GM12801 (cell line): ENCODE results near the gene ATXN1.

Experiments used
- TF ChIP-seq, protein P1 (sequence below): IDR thresholded peaks from one replicate; pipeline ENCODE4 v1.5.1; 2011; ENCODE audit warnings: control low read depth; ENCODE audit not compliant: insufficient read length; ENCODE audit errors: extremely low read depth

Gene ATXN1

DNA sequence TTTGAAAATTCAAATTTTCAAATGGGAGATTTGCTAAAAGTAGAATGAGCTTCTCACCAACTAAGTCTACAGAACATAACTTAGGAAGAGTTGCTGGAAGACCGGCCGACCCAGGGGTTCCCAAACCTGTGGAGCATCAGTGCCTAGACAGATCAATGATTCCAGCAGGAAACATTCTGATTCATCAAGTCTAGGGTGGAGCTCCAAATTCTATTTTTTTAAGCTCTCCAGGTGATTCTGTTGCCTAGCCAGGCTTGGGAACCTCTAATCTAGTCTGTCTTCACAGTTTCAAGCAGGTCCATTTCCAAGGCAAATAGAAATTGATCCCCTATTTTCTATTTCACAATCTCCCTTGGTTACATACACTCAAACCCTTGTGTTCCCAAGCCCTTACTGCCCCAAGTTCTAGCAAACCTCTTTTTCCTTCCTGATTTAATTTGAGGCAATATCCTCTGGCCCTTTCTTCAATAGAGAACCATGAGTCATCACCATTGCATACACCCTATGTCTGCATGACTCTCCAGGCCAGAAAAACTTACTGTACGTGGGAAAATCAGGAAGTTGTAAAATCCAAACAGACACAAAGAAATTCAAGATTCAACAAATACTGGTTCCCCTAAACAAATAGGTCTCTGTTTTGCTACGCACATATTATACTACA lies 8.9 kb downstream of the ATXN1 start:
- TF ChIP-seq, protein P1, sequence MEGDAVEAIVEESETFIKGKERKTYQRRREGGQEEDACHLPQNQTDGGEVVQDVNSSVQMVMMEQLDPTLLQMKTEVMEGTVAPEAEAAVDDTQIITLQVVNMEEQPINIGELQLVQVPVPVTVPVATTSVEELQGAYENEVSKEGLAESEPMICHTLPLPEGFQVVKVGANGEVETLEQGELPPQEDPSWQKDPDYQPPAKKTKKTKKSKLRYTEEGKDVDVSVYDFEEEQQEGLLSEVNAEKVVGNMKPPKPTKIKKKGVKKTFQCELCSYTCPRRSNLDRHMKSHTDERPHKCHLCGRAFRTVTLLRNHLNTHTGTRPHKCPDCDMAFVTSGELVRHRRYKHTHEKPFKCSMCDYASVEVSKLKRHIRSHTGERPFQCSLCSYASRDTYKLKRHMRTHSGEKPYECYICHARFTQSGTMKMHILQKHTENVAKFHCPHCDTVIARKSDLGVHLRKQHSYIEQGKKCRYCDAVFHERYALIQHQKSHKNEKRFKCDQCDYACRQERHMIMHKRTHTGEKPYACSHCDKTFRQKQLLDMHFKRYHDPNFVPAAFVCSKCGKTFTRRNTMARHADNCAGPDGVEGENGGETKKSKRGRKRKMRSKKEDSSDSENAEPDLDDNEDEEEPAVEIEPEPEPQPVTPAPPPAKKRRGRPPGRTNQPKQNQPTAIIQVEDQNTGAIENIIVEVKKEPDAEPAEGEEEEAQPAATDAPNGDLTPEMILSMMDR: no peak

DNA sequence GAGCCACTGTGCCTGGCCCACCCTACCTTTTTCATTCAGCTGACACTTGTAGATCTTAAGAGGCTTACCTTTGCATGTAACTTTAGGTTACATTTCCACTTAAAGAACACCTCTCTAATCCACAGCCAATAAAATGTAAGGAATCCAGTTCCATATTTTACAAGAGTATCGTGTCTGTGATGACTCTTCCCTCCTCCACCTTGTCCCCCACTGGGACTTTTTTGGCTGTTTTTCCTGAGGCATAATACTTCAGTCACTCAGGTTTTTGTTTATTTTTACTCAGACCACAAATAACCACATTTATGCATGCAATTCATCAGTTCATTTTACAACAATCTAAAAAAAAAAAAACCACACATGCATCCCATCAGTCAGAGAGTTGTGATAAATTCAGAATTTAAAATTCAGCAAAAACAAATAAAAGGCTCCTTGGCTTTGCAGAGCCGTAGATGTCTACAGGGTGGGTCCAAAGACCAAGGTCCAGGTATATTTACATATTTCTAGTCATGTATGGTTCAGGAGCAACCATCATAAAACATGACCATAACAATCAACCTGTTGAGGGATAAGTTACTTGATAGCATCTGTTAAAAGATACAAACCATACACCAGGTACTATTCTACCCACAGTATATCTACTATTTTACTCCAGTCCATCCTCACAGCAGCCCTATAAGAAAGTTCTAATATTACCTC lies 9.9 kb downstream of the ATXN1 start:
- TF ChIP-seq, protein P1: no peak

DNA sequence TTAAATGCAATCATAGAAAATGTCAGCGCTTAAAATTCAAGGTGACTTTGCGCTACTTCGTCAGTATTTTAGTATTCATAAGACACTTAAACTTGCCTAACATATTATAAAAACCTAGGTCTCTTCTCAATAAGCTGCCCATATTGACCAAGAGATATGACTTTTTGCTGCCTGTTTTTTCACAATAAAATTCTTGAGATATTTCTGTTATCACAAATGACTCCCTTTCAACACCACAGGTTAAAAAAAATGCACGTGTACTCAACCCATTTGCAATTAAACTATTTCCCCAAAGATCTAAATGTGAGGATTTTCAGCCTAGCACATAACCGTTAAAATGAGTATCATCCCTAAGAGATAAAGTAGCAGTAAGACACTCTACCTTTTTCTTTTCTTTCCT lies 10.7 kb downstream of the ATXN1 start:
- TF ChIP-seq, protein P1: no peak

DNA sequence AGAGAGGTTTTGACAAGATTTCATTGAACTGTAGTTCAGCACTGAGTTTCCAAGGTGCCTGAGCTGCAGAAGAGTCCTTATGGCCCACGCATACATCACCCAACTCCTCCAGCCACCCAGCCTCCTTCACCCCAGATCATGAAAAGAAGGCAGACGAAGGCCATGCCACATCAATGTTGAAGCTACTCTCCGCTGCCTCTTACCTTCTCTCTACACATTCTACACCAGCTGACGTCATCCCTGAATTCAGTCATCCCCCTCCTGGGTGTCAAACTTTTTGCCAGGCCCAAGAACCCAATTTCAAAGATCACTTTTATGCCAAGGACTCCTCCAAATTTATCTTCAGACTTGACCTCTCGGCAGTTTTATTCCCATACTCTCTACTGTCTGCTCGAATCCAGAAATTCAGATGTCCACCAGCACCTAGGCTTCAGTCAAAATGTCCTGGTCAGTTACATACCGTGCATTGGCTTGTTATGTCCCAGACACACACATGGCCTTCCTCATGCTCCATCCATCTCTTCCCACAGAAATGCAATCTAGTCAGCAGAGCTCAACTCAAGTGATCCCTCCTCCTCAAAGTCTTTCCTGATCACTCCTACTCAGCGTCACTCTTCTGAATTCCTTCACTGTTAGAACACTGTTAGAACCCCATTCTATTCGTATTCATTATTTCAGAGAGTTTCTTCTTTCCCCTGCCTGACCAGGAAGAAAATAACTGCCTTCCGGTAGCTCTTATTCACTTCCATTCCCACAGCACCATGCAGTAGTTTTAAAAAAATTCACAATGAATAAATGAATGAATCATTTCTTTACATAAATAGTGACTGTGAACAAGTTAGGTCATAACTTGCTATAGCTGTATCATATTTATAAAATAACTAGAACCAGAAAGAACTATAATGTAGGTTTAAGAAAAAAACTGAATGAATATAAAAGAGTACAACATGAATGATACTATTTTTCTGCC lies 11.5 kb downstream of the ATXN1 start:
- TF ChIP-seq, protein P1: no peak

DNA sequence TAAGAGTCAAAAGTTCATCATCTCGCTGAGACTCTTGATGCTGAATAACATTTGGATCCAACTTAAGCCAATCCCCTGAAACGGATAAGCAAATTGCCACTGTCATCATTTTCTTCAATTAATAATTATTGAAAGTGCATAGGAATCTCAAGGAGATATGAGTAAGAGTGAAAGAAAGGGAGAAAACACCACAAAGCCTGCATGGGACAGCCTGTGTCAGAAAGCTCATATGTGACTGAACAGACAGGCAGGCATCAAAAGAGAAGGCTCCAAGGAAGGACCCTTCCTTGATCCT lies 13.3 kb downstream of the ATXN1 start:
- TF ChIP-seq, protein P1: no peak

DNA sequence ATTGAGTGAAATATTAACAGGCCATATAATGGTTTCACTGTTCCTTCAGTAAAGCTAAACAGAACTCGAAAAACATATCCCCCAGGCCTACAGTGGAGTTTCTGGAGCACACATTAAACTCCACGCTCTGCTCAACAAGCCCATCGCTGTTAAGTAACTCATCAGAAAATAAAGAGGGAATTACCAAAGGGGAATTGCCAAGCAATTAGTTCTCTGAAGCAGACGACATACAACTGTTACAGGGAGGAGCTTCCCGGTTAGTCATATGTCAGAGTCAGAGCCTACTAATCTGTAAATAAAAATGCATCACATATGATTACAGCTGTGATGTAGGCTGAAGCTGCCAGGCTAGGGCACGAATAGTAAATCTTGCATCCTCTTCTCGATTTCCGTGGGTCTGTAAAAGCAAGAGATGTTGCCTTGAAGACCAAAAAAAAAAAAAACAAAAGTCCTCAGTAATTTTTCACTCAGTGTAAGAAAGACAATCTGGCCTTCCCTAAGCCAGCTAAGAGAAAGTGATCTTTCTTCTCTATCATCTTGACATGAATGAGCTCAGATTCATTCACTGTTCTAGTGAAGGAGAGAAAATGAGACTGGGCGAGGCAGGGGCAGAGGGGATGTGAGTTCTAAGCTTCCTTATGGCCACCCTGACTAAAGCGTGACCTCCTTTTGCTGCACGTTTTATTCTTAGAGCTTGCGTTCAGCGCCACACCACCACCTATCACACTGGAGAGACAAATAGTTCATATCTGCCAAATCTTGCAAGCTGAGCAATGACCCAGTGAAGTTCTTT lies 13.8 kb downstream of the ATXN1 start:
- TF ChIP-seq, protein P1: no peak

DNA sequence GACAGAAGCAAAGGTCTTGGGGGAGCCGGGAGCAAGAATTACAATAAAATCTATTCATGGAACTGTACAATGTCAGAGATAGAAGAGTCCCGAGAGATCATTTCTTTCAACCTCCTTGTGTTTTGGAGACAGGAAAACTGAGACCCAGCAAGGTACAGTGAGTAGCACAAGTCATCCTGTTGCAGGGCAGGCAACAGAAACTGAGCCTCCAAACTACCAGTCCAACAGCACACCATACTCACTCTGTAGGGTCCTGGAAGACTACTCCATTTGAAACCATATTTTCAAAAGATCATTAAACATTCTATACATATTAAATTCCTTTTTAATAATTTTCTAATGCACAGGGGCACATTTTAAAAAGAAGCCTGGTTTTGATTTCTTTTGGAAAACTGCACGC lies 14.4 kb downstream of the ATXN1 start:
- TF ChIP-seq, protein P1: no peak
